ENCODE measurements around the gene POM121L2.

DNA sequence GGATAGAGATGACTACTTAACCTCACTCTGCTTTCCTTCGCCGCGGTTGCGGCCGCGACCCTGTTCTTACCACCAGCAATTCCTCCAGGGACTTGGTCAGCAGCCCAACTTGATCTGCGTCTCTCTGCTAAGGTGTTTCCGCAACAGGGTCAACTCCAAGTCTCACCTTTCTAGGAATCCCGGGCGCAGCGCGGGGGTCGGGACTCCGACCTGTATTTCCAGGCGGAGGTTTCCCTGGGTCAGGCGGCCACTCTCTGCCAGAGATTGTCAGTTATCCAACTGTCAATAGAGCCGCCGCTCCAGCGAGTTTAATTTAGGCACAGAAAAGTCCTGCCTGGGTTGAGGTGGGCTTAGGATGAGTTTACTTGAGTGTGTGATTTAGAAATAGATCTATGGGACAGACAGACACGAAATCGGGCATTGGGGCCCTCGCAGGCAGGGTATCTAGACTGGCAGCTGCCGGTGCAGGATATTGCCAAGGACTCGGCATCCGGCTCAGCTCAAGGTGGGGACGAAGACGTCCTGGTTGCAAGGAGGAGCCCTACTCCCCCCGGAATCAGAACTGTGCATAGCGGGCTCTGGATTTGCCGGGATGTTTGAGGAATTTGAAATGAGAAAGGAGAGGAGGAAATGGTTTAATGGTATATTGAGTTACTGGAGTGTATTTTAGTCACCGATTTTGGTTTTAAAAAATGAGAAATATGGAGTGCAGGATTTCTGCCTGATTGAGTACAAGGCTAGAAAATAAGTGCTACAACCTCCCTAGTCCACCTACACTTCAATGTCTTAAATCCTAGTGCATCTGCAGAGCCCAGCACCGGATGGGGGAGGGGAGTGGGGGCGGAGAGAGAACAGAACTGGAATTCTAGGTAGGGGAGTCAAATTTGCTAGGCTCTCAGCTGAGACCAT is 23.7 kb downstream of the POM121L2 start:
- TF ChIP-seq, protein P1, sequence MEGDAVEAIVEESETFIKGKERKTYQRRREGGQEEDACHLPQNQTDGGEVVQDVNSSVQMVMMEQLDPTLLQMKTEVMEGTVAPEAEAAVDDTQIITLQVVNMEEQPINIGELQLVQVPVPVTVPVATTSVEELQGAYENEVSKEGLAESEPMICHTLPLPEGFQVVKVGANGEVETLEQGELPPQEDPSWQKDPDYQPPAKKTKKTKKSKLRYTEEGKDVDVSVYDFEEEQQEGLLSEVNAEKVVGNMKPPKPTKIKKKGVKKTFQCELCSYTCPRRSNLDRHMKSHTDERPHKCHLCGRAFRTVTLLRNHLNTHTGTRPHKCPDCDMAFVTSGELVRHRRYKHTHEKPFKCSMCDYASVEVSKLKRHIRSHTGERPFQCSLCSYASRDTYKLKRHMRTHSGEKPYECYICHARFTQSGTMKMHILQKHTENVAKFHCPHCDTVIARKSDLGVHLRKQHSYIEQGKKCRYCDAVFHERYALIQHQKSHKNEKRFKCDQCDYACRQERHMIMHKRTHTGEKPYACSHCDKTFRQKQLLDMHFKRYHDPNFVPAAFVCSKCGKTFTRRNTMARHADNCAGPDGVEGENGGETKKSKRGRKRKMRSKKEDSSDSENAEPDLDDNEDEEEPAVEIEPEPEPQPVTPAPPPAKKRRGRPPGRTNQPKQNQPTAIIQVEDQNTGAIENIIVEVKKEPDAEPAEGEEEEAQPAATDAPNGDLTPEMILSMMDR (IDR thresholded peaks at IDR 0.05; ENCODE audit: extremely low read depth in 1 of 2, insufficient read depth in 1 of 2, low read depth in 1 of 2, low read length in 2 of 2), result no peak
- no peak for TF ChIP-seq POLR2A (IDR thresholded peaks at IDR 0.05; ENCODE audit: low read depth, low read length)
- TF ChIP-seq POLR2AphosphoS5 (IDR thresholded peaks at IDR 0.05; ENCODE audit: insufficient read depth, low read depth, low read length), result no peak
